ENCODE results near the gene FCAR.
"Not testable (repeated sequence)": the region's sequence is repeated elsewhere in the genome, so short reads cannot be mapped to it uniquely, and the experiment has no call there.

DNA sequence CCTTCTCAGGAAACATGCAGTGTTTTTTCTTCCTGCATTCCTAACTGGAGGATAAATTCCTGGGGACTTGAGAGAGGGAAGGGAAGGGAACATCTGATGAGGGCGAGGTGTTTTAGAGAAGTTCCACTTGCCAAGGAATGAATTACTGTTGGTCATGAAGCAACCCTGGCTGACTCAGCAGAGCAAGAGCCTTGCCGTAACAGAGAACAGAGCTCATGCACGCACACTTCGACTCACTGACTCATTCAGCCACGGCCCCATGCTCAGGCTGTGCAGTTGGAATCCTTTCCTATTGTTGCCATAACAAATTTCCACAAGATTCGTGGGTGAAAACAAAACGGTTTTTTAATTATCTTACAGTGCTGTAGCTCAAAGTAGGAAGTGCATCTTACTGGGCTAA lies 48.7 kb upstream of the FCAR start:
- TF ChIP-seq, protein P1, sequence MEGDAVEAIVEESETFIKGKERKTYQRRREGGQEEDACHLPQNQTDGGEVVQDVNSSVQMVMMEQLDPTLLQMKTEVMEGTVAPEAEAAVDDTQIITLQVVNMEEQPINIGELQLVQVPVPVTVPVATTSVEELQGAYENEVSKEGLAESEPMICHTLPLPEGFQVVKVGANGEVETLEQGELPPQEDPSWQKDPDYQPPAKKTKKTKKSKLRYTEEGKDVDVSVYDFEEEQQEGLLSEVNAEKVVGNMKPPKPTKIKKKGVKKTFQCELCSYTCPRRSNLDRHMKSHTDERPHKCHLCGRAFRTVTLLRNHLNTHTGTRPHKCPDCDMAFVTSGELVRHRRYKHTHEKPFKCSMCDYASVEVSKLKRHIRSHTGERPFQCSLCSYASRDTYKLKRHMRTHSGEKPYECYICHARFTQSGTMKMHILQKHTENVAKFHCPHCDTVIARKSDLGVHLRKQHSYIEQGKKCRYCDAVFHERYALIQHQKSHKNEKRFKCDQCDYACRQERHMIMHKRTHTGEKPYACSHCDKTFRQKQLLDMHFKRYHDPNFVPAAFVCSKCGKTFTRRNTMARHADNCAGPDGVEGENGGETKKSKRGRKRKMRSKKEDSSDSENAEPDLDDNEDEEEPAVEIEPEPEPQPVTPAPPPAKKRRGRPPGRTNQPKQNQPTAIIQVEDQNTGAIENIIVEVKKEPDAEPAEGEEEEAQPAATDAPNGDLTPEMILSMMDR (IDR thresholded peaks at IDR 0.05; ENCODE audit: low read depth, low read length) = not testable (repeated sequence)
- TF ChIP-seq EZH2phosphoT487 (IDR thresholded peaks at IDR 0.05; ENCODE audit: low read depth) = not testable (repeated sequence)

All from OCI-LY3 (cell line).